Fibroblast of gingiva (primary cell): ENCODE measurements around the gene LCN12.
"Not testable (repeated sequence)": the region's sequence is repeated elsewhere in the genome, so short reads cannot be mapped to it uniquely, and the experiment has no call there.

Experiments used
- DNase-seq: peaks from one replicate; pipeline ENCODE4 v3.0.0-alpha.2; 2011; ENCODE audit warnings: low read depth

The LCN12 gene

DNA sequence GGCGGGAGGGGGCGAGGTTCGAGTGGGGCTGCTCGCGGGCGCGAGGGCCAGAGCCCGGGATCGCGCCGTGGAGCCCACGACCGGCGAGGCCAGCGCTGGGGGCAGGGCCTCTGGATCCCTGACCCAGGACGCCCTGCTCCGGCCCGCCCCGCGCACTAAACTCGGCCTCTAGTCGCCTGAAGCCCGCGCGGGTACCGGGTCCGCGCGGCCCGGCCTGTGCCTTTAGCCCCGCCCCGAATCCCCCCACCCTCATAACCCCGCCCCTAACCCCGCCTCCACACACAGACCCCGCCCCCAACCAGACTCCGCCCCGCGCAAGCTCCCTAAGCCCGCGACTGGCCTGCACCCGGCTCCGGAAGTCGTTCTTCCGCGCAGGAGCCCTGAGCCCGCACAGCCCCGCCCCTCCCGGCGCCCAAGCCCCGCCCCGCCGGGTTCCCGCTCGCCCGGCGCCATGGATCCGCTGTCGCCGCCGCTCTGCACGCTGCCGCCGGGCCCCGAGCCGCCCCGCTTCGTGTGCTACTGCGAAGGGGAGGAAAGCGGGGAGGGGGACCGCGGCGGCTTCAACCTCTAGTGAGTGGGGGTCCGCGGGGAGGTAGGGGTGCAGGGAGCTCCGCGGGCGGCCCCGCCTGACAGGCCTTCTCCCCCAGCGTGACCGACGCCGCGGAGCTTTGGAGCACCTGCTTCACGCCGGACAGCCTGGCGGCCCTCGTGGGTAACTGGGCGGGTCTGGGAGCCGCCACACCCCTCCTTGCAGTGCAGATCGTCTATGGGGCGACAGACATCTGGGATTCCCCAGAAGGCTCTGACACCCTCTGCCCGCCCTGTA is 40.1 kb downstream of the LCN12 start, which contains the start of gene PAXX:
Gene PAXX, plus strand, starts transcription at position 430 of the 826 bp plus-strand sequence. Its CDS starts 22 bp downstream, at position 452.
- DNase-seq, result peak; percentile 87

DNA sequence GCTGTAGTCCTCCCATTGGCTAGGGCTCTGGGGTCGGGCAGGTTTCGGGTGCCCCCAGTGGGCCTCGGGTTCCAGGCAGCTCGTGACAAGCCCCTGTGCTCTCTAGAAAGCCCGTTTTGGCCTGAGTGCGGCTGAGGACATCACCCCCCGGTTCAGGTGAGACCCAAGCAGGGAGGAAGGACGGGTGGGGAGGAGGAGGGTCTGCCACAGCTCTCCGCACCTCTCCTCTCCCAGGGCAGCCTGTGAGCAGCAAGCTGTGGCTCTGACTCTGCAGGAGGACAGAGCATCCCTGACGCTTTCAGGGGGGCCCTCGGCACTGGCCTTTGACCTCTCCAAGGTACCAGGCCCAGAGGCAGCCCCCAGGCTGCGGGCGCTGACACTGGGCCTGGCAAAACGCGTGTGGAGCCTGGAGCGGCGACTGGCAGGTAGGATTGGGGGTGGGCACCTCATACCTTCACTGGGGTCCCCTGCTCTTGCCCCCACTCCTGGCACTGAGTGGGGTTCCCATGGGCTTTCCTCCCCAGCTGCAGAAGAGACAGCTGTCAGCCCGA is 40.8 kb downstream of the LCN12 start:
- no peak for DNase-seq

DNA sequence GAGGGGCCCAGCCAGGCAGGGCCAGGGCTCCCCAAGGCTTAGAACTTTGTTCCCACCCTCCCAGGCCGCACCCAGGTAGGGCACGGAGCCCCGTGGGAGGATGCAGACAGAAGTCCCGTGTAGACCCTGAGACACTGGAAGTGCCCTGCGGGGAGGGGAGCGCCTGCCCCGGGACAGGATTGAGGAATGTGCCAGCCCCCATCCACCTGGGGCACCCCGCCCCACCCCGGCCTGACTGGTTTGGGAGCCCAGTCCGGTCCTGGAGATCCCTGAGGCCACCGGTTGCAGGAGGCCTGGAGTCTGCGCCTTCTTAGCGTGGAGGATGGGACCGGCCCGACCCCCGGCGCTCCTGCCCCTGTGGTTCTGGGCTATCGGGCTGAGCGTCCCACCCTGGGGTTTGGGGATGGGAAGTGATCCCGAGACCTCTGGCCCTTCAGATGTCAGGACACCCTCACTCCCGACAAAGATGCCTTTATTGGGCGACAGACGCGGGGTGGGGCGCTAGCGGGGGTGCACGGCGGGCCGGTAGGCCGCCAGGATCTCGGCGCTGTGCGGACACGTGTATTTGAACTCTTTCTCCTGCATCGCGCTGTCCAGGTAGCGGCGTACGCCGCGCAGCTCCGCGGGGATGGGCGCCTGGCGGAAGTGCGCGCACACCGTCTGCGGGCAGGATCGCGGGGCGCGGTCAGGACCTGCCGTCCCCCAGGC is 42.3 kb downstream of the LCN12 start:
- DNase-seq, result no peak

DNA sequence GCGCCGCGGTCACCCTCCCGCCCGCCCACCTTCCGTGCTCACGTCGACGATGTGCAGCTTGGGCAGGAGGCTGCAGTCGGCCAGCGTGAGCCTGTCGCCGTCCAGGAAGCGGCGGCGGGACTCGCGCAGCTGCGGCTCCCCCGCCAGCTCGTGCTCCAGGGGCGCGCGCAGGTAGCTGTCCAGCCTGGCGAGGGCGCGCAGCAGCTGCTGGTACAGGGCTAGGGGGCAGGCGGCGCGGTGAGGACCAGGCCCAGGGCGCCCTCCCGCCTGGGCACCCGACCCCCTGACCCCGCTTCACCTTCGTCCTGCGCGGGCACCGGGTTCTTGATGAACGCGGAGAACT is 42.8 kb downstream of the LCN12 start:
- DNase-seq, result no peak

DNA sequence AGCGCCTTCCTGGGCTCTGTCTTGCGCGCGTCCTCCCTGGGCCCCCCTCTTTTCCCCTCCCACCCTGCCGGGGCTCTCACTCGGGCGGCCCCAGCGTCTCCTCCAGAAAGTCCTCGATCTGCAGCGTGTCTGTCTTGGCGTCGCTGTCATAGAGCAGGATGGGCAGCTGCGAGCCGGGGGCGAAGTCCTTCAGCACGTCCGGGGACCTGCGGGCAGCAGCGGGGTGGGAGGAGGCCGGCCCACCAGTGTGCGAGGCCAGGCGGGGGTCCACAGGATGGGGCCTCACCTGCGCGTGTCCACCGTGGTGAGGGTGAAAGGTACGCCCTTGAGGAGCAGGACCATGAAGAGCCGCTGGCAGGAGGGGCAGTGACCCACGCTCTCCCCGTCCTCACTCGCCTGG is 43.3 kb downstream of the LCN12 start:
- DNase-seq, result no peak

DNA sequence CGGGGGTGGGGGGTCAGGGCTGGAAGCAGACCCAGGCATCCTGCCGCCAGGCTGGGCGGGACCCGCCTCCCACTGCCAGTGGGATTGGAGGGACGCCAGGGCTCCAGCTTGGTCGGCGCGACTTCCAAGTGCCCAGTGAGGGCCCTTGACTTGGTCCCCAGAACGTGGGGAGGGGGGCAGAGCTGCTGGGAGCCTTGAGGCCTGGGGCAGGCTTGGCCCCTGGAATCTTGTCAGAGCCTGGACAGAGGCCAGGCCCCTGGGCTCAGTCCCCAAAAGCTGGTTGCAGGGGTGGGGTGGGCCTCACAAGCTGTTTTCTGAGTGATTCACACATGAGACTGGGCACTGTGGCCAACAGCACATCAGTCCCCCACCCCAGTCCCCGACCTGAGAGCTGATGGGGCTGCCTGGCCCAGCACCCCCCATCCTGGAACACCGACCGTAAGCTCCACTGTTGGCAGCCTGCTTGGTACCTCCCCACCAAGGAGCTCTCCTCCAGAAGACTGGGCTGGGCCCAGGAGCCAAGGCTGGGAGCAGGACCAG is 43.8 kb downstream of the LCN12 start:
- DNase-seq, result no peak

DNA sequence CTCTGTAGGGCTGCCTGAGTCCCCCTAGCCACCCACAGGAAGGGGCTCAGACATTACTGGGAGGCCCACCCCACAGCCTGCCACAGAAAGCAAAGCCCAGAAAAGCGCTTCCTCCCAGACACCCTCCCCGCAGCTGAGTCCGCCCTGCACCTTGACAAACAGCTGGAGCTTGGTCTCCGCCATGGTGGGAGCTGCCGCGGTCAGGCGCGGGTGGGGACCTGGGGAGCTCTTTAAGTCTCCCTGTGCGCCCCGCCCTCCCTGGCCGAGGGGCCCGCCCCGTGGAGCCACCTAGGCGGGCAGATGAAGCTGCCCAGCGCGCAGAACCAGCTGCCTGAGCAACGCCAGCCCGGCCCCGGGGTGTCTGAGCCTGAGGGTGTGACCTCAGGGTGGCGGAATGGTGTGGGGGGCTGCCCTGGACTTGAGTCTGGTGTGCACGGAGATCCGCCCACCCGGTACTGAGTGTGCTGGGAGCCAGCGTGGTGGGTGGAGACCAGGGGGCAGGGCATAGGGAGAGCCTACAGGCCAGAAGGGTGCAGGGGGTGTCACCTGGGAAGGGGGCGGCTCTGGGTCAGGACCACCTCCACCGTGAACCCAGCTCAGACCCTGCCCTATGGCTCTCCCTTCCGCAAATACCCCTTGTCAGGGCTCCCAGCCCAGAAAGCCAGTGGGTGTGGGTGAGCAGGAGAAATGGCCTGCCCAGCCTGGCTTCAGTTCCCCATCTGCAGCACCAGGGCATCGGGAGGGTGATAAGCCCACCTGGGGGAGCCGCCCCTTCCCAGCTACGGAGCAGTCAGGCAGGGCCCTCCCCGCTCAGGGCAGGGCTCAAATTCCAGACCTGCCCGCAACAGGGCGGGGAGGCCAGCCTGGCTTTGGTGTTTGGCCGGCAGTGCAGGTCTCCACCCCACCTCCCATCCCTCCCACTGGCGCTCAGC is 44.6 kb downstream of the LCN12 start, which contains the start of gene CLIC3:
Gene CLIC3, minus strand, starts transcription at position 208 of the 932 bp plus-strand sequence. Its CDS starts 25 bp downstream, at position 183.
- DNase-seq, result no peak

DNA sequence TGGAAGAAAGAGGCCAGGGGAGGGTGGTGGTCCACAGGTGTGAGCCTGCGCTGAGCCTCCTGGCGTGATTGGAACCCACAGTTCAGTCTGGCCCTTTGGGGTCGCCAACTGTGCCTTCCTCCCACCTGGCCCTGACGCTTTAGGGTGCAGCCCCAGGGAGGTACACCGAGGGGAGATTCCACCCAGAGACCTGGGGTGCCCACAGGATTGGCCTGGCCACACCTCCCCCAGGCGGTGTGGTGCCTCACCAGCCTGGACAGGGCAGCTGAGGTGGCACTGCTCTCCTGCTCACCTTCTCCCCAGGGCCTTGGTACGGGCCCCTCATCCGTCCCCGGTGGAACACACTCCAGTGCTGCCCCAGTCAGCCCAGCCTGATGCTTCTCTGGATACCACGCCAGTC is 45.3 kb downstream of the LCN12 start:
- DNase-seq, result no peak

DNA sequence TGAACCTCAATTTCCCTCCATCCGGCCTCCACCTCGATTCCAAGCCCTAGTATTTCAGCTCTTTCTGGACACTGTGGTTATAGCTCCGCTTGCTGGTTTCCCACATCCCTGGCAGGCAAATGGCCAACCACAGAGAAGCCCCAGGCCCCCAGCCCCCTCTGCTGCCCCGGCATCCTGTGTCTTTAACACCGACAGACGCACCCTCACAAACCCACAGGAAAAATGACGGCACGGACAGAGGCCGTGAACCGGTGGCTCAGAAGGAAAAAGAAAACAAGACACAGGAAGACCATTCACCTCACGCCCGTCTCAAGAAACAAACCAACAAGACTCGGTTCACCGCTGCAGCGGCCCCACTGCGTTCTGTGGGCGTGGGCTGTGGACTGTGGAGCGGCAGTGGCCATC is 45.8 kb downstream of the LCN12 start:
- no peak for DNase-seq

DNA sequence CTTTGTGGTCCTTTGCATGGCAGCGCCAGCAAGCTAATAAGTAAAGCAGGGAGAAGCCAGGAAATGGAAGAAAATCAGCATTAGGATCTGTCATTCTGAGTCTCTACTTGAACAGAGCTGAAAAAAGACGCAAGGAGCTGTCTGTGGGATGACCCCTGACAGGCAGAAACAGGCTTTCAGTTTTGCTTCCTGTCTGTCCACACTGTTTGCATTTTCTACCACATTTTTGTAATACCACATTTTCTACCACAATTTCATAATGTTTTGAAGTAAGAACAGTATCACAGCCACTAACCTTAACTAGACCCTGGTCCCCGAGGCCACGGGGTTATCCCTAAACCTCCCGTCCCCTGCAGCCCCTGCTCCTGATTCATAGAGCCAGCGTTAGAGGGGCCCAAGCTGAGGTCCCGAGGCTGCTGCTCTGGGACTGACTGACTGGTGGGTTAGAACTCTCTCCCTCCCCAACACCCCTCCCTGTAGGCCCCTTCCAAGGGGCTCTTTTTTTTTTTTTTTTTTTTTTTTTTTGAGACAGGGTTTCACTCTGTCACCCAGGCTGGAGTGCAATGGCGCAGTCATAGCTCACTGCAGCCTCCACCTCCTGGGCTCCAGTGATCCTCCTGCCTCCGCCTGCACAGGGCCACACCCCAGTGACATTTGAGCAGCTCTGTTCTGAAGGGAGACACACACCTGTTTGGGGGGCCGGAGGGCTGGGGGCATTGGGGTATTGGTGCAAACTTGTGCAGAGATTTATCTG is 48.3 kb downstream of the LCN12 start:
- peak; percentile 70 for DNase-seq

DNA sequence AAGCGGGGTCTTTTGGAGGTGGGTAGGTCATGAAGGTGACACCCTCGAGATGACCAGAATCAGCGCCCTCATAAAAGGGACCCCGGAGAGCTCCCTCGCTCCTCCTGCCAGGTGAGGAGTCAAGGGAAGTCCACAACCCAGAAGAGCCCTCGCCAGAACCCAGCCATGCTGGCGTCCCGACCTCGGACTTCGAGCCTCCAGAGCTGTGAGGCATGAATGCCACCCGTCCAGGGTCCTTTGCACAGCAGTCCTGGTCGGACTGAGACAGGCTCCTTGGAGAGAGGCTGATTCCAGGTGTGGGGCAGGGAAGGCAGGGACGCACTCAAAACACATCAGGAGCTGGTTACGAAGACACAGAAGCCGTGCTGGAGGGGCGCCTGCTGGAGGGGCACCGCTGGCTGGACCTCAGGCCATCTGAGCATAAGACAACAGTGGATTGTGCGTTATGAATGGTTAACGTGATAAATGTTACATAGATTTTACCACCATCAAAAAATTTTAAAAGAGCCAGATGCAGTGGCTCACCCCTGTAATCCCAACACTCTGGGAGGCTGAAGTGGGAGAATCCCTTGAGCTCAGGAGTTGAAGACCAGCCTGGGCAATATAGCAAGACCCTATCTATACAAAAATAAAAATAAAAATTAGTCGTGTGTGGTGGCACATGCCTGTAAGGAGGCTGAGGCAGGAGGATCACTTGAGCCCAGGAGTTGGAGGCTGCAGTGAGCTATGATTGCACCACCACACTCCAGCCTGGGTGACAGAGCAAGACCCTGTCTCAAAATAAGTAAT is 50.0 kb downstream of the LCN12 start:
- no peak for DNase-seq

DNA sequence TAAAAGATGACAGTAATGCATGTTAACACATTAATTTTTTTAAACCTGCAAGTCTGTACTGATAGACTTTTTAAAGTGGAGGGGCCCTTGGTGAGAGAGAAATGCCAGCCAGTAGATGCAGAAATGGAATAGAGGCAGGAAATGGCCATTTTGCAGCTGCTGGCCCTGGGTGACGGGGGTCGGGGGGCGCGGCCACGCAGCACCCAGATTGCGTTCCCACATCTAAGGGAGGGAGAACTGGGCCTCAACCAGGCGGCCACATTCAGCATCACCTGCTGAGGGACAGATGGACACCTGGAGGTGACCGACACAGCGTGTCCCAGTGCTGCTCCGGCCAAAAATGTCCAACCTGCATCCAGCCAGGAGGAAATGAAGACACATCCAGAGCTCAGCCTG is 50.6 kb downstream of the LCN12 start:
- no peak for DNase-seq

DNA sequence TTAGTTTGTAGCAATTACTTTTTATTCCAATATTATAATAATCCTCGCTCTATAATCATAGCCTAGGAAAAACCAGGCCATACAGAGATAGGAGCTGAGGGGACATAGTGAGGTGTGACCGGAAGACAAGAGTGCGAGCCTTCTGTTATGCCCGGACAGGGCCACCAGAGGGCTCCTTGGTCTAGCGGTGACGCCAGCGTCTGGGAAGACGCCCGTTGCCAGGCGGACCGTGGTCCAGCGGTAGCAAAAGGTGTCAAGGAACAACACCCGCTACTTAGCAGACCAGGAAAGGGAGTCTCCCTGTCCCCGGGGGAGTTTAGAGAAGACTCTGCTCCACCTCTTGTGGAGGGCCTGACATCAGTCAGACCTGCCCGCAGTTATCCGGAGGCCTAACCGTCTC is 52.2 kb downstream of the LCN12 start:
- not testable (repeated sequence) for DNase-seq
